GM12874 (cell line): ENCODE data around the gene ROCK2.

ENCODE experiments used
- CTCF ChIP-seq: IDR thresholded peaks from 2 replicates; pipeline ENCODE4 v1.5.1; 2011; ENCODE audit warnings: low read depth, mild to moderate bottlenecking, control low read depth, low read length, moderate library complexity; ENCODE audit not compliant: insufficient read depth

ROCK2 gene

GRCh38 chr2:11288431-11288830 is 56.0 kb downstream of the ROCK2 start:
- no peak for TF ChIP-seq CTCF

- no peak for TF ChIP-seq CTCF
Measured at GRCh38 chr2:11286749-11287148, 57.7 kb downstream of the ROCK2 start.

GRCh38 chr2:11286323-11286722 is 58.1 kb downstream of the ROCK2 start:
- no peak for TF ChIP-seq CTCF

- TF ChIP-seq CTCF: no peak
Measured at GRCh38 chr2:11285499-11285898, 58.9 kb downstream of the ROCK2 start.

GRCh38 chr2:11281186-11281585 is 63.2 kb downstream of the ROCK2 start:
- no peak for TF ChIP-seq CTCF

- TF ChIP-seq CTCF: no peak
Measured at GRCh38 chr2:11280713-11281112, 63.7 kb downstream of the ROCK2 start.

GRCh38 chr2:11279398-11279797 is 65.0 kb downstream of the ROCK2 start:
- TF ChIP-seq CTCF: no peak

GRCh38 chr2:11278219-11278618 is 66.2 kb downstream of the ROCK2 start:
- TF ChIP-seq CTCF: no peak
